GM20431 (cell line): ENCODE results near the gene PARP12.

ENCODE experiments used
- in situ Hi-C: fragments of 300-500 bp; cut with MseI, MboI; formaldehyde crosslinking; loops from one replicate; pipeline ENCODE4 v1.15.0; 2020; ENCODE audit warnings: low sequenced_read_pairs; ENCODE audit not compliant: unreplicated experiment

Gene PARP12

DNA sequence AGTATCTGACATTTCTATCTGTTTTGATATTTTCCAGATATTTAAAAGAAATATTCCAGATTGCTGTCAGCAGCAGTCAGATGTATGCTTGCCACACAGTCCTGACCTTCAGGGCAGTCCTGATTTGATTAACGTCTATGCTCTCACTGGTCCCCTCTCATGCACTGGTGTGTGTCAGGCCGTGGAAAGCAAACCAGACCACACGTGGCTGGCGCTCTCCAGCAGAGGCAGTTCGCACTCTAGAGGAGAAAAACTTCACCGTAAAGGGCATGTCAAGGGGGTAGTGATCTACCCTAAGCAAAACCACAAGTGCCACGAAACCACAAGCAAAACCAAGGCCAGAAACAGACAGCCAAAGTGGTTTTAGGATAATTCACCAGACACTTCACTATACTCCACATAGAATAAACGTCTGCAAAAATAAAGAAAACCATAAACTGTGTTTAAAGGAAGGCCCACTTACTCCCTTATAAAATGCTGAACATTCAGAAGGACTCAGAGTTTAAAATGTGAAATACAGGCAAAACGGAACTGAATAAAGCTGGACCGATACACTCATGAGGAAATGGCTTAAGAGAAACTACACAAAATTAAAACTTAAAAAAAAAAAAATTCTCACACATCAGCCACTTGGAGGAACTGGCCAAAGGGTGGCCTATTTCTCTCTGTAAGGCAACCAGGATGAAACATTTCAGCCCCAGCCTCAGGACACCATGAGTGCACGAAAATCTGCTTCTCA, 26.4 kb downstream of the PARP12 start:
- in situ Hi-C loops = no loop called here

DNA sequence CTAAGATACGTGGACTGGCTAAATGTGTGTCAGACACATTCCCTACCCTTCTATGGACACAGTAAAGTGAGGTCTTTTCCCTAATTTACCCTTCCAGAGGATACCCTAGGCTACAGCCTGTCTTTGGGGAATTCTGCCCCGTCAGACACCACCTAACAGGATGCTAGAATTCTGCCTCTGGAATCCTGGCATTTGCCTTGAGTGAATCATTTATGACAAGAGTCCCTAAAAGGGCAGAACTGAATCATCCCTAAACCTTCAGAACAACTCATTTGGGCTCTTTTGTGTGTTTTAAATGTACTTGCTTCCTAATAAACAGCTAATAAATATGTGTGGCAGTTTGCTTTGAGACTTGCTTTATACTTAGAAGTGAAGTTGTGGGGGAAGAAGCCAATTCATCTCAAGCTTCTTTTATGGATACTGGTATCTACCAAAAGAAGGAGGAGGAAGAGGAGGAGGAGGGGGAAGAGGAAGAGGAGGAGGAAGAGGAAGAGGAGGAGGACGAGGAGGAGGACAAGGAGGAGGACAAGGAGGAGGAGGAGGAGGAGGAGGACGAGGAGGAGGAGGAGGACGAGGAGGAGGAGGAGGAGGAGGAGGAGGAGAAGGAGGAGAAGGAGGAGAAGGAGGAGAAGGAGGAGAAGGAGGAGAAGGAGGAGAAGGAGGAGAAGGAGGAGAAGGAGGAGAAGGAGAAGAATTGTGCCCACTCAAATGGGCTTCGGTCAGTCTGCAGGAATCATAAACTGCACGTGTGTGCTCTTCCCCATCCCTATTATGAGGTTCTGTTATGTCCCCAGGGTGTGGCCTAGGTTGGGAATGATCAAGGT, 27.1 kb downstream of the PARP12 start:
- in situ Hi-C loops = no loop called here

- in situ Hi-C loops = no loop called here
Observed at GRCh38 chr7:140034421-140034820, 28.3 kb downstream of the PARP12 start.

GRCh38 chr7:140033779-140034363, 28.9 kb downstream of the PARP12 start:
- in situ Hi-C loops = no loop called here

- in situ Hi-C loops = no loop called here
Observed at GRCh38 chr7:140033036-140033435, 29.7 kb downstream of the PARP12 start.

- in situ Hi-C loops = no loop called here
Observed at GRCh38 chr7:140031364-140031763, 31.4 kb downstream of the PARP12 start.

- in situ Hi-C loops = no loop called here
Observed at GRCh38 chr7:140029072-140029471, 33.7 kb downstream of the PARP12 start.

DNA sequence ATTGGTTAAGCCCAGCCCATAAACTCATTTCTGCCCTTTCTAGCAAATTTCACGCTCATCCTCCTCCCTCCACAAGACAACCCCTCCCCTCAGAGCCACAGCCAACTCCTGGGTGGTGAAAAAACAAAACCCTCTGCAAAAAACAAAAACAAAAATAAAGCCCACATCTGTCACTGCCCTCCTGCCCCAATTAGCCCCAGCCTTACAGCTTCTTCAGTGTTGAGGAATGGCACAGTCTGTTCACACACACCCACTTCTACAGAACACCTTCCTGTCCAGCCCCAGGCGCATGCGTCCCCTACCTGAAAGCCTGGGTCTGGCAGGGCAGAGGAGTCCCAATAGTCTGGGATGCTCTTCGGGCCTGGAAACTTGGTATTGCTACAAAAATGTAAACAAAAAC, 34.4 kb downstream of the PARP12 start:
- in situ Hi-C loops = no loop called here

- in situ Hi-C loops = no loop called here
Observed at GRCh38 chr7:140027858-140028257, 34.9 kb downstream of the PARP12 start.

DNA sequence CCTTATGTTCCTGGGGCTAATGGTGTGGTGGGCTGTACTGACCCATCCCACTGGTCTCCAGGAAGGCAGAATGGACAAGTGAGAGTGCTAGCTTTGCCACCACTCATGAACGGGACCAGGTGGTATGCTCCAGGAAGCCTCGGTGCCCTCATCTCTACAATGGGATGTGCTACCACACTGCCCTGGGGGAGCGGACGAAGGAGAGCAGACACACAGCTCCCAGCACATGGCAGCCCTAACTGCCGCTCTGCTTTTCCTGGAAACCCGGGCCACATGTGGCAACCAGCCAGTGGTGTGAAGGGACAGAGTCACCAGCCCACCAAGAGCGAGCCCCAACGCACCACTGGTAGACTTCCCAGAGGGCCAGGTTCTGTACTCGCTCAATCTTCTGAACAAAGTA, 35.8 kb downstream of the PARP12 start:
- in situ Hi-C loops = no loop called here

- in situ Hi-C loops = no loop called here
Observed at GRCh38 chr7:140025814-140026433, 36.8 kb downstream of the PARP12 start.

GRCh38 chr7:140025241-140025640, 37.5 kb downstream of the PARP12 start:
- in situ Hi-C loops = no loop called here

GRCh38 chr7:140024585-140024984, 38.2 kb downstream of the PARP12 start:
- in situ Hi-C loops = no loop called here

DNA sequence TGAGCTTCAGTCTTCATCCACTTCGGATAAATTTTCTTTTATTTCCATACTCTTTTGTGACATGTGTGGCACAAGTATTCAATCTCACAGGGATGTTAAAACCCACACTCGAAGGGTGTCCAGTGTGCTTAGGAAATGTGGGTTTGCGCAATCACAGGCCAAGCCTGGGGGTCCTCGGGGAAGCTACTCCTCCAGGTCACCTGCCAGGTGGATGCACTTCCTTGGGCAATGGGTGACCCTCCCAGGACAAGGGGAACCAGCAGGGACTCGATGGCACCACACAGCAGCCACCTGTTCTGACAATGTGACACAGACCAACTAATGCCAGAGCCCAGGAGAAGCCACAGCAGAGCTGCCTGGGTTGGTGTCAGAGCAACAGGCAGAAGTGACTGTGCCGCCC, 39.0 kb downstream of the PARP12 start:
- in situ Hi-C loops = no loop called here

DNA sequence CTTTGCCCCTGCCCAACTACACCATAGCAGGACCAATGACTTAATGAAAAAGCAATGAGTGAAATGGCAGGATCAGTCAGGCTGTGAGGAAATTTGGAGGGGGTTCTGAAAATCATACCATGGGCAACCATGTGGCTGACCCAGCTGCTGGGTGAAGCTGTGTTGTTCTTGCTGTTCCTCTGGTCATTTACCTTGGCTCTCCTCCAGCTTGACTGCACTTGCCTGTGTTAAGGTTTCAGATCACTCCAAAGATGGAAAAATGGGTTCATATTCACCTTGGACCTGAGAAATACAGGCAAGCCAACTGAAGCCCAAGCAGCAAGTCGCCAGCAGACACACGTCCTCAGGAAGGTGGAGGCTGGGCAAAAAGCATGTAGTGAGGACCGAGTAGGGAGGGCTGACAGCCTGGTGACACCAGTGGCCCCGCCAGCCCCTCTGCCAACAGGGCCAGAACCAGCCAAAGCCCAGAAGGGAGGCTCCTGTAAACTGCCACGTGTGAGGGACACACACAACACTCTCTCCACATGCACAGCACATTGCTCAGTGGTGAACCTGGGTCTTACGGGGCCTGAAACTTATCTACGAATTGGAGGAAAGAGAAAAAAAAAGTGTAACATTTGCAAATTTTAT, 40.1 kb downstream of the PARP12 start:
- in situ Hi-C loops = no loop called here

DNA sequence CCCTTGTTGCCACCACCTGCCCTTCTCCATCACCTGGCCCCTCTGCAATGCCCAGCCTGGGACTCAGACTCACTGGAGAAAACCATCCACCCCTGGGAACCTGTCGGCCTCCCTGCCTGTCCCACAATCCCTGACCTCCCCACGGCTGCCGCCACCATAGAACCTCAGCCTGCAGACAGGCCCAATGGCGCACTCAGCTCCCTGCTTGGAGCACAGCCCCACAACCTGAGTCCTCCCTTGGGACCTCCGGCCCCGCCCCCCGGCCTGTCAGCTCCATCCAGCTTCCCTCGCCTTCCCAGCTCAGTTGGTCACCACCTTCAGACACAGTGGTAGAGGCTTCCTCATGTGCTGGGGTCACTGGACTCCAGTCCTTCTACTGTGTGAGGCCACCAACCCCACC, 41.1 kb downstream of the PARP12 start:
- in situ Hi-C loops = no loop called here

- in situ Hi-C loops = no loop called here
Observed at GRCh38 chr7:140019606-140020005, 43.1 kb downstream of the PARP12 start.

DNA sequence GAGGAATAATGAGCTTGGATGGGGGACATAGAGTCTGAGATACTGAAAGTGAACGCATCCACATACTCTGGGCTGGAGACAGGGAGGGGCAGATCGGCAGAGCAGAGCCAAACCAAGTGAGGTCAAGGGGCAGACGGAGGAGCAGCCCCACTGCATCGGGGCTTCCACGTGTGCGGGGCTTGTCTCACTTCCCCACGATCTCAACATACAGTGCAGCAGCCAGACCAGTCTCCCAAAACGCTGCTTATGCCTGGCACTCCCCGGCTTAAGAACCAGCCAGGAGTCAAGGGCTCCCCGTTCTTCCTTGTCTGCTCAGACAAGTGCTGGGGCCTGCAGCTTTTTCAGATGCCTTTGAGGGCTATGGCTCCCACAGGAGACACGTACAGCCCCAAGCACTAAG, 43.6 kb downstream of the PARP12 start:
- in situ Hi-C loops = no loop called here

- in situ Hi-C loops = no loop called here
Observed at GRCh38 chr7:140018125-140019043, 44.4 kb downstream of the PARP12 start.
